Measurements from ENCODE around the gene KLHL14.
"Not testable (repeated sequence)": the region's sequence is repeated elsewhere in the genome, so short reads cannot be mapped to it uniquely, and the experiment has no call there.

KLHL14 gene

GRCh38 chr18:32714571-32715148, 58.2 kb downstream of the KLHL14 start:
- DNase-seq = no peak

- no peak for DNase-seq
Observed at GRCh38 chr18:32712860-32713259, 60.0 kb downstream of the KLHL14 start.

DNA sequence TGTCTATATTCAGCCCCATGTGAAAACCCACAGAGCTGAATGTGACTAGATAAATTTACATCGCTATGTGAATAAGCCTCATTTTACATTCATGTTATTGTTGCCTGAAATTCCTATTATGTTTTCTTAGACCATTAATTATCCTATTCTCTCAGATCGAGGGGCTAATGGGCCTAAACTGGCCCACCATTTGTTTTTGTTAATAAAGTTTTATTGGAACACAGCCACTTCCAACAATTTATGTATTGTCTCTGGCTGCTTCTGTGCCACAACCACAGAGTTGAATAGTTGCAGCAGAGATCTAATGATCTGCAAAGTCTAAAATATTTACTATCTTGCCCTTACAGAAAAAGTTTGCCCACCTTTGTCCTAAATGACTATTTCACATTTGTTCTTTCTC, 61.0 kb downstream of the KLHL14 start:
- DNase-seq = no peak

GRCh38 chr18:32707586-32707985, 65.2 kb downstream of the KLHL14 start:
- no peak for DNase-seq

DNA sequence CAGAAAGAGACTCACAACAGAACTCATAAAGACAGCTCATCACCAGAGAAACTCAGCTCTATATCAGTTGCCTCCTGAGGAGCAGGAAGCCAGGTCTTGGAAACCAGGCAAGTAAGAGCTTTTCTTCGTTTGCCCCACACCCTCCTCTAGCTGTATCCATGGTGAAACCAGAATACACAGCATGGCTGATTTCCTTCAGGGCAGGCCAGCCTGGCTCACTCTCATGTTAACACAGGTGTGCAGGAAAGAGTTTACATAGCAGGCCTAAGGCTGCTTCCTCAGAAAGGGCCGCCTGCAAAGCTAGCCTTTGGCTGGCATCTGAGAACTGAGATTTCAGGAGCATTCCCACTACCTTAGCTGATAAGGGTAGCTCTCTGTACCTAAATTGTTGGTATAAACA, 65.7 kb downstream of the KLHL14 start:
- DNase-seq = no peak

GRCh38 chr18:32701313-32701712, 71.5 kb downstream of the KLHL14 start:
- no peak for DNase-seq

GRCh38 chr18:32698153-32698552, 74.7 kb downstream of the KLHL14 start:
- DNase-seq = no peak

- no peak for DNase-seq
Observed at GRCh38 chr18:32696376-32696775, 76.4 kb downstream of the KLHL14 start.

DNA sequence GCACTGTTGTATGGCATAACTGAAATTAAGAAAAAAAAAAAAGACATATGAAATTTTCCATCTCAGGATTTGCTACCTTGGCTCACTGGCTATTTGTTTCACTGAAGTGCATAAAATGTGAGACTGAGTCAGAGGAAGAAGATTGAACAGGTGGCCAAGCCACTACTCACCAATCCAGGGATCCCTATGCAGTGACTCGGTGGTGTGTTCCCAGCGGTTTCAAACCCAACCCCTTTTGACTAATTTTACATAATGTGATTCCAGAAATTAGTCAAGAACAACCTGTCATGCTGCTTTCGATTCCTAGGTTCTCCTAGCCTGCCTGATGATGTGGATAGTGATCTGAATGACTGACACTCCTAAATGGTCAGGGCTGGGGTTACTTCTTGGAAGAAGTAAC, 77.3 kb downstream of the KLHL14 start:
- no peak for DNase-seq

DNA sequence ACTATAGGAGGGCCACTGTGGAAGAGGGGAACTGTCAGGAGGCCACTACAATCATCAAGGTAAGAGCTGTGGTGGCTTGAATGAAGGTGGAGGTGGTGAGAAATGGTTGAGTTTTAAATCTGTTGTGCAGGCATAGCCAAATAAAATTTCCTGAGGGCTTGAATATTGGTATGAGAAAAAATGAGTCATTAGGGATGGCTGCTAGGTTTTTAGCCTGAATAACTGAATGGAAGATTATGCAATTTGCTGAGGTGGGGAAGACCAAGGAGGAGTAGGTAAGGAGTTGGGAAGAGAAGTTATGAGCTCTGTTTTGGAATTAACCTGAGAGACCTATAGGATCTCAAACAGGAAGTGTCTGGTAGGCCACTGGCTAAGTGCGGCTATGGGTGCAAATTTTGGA, 84.0 kb downstream of the KLHL14 start:
- no peak for DNase-seq

DNA sequence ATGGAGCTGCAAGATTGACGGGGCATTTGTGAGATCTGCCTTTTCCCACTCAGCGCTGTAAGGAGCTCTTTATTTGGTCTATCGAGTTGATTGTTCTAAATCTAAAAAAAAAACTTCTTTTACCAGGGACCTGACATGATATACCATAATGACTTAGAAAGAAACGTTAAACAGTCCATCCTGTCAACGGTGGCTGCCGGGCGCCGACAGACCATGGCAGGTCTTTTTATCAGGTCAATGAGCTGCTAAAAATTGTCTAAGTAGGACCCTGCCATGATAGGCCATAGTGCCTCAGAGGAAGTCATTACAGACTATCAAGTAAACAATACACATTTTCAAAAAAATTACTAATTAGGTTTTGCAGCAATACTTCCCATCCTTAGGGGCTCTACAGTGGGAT, 87.9 kb downstream of the KLHL14 start:
- DNase-seq = no peak

DNA sequence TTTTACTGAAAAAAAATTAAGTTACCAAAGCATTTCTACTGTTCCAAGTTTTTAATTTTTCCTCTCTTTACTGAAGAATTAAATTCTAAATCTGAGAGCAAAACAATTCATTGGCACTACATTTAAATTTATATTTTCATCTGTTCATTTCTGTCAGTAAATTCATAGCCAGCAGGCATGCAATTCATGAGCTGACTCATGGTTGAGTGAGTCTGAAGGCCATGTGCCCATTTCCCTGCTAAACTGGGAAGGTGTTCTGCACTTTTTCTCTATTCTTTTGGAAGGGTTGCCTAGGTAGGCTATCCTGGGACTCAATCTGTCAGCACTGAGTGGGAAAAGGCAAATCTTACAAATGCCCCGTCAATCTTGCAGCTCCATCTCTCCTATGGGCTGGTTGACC, 88.7 kb downstream of the KLHL14 start:
- DNase-seq = no peak

GRCh38 chr18:32683044-32683443, 89.8 kb downstream of the KLHL14 start:
- no peak for DNase-seq

DNA sequence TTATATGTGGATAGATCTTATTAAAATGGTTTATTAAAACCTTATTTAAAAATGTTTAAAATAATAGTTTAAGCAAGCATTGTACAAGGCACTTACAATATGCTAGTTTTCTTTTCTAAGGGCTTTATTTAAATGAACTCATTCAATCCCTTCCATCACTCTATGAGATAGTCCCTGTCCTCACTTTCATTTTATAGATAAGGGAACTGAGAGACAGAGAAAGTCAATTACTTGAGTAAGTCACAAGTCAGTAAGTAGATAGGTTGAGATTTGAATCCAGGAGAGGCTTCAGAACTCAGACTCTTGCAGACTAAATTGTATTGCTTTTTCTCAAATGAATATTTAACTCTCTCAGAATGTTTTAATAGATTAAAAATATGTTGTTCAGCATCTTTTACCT, 95.2 kb downstream of the KLHL14 start:
- DNase-seq = no peak

DNA sequence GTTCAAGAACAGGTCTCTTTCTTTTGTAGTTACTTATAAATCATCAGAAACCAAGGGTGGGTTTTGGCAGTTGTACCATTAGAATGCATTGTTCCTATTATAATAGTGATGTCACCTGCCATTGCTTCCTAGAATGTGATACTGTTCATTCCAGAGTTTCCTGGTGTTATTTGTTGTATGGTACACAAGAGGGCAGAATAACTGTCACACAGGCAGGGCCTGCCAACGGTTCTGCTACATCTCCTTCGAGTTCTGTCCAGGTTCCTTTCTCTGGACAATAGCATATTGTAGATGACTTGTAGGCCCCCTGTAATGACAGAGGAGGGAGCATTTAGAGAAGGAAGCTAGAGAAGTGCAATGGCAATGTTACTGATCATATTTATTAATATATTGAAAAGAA, 98.3 kb downstream of the KLHL14 start:
- DNase-seq = no peak

GRCh38 chr18:32672398-32672797, 100.4 kb downstream of the KLHL14 start:
- DNase-seq = no peak

DNA sequence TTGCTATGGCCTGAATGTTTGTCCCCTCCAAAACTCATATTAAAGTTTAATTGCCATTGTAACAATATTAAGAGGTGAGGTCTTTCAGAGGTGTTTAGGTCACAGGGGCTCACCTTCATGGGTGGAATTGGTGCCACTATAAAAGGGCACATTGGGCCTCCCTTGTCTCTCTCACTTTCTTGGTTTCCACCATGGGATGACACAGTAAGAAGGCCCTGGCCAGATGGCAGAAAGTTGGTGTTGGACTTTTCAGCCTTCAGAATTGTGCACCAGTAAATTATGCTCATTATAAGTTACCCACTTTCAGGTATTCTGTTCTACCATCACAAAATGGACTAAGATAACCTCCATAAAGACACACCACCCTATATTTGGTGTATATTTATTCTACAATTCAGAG, 102.1 kb downstream of the KLHL14 start:
- no peak for DNase-seq

DNA sequence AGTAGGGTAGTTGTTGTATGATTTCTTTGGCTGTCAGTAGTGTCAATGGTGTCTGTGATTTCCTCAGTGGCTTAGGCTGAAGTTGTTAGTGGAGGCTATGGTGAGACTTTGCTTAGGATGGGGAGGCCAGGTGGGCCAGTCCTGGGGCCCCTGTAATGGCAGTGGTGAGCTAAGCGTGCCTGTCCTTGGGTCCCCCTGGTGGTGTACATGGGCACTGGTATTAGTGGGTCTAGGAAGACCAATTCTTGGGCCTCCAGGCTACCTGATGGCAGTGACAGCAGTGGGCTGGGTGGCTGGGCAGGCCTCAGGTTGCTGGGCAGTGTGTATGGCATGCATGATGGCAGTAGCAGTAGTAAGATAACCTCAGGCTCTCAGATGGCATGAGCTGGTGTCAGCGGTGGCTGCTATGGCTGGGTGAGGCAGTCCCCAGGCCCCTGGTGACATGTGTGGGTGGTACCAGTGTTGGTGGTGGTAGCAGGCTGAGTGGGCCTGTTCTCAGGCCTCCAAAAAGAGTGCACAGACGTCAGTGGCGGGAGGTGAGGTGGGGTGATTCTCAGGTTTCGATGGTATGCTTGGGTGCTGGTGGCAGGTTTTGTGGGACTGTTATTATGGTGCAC, 103.2 kb downstream of the KLHL14 start:
- no peak for DNase-seq

- no peak for DNase-seq
Observed at GRCh38 chr18:32668956-32669355, 103.9 kb downstream of the KLHL14 start.

- DNase-seq = peak; percentile 1
Observed at GRCh38 chr18:32661486-32662299, 111.1 kb downstream of the KLHL14 start.

- not testable (repeated sequence) for DNase-seq
Observed at GRCh38 chr18:32654507-32654906, 118.3 kb downstream of the KLHL14 start.

- DNase-seq = not testable (repeated sequence)
Observed at GRCh38 chr18:32637659-32638058, 135.2 kb downstream of the KLHL14 start.

DNA sequence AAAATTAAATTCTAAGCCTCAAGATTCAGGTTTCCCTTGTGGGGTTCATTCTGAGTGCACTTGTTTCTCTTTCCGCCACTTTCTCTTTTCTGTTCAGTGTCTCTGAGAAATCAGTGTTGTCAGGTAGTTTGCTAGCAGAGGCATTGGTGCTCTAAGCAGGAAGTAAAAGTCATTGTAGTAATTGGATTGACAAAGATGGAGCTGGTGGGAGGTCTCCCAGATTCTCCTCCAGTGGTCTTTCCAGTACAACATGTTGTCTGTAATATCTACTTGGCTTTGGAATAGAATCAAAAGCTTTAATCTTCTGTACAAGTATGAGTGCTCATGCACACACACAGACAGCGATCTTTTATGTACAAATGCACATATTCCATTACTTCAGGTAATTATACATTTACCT, 135.6 kb downstream of the KLHL14 start:
- no peak for DNase-seq

DNA sequence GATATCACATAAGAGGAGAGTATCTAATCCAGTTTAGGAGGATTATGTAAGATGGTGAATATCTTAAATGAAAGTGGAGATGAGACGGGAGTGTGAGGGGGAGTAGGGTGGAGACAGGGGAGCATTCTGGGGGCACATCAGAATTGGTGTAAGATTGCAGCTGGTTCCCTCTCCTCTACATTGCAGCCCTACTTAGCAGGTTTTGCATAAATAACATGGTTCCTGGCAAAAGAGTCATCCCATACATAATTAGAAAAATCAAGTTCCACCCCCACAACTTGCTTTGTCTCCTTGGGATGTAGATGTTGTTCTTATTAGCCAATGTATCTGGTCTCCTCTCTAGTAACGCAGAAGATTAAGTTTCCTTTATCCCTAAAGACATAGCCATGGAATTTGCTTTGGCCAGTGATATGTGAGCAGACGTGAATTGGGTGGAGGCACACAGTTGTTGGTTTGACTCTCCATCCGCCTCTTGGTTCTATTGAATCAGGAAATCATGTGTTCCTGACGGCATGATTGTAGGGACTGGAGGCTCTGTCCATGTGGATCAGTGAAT, 137.9 kb downstream of the KLHL14 start:
- DNase-seq = no peak
